ENCODE measurements around the gene FREM1. TPM values are rescaled to one million over a fixed set of nuclear protein-coding genes. Genes with fewer than 3 reads are reported as not detected.

Gene FREM1
- 57.5 and 57.7 TPM in 2 replicates for total RNA-seq
- long read RNA-seq, partial matches to known transcripts = 19 of 51 reads
- long read RNA-seq, other reads (novel, unspliced or antisense) = 32 of 51 reads

GRCh38 chr9:14909961-14910805 is at the start of gene FREM1:
TSS of gene FREM1 (minus strand) at chr9:14910428. CDS start at chr9:14868977, 41,451 bp downstream.
- peak; percentile 40 for DNase-seq (ENCODE audit: low read depth, low spot score)
- Mint-ChIP-seq H3K27me3 (ENCODE audit: low read depth) (no peaks in the 10 kb centered on the region), H3K36me3 (ENCODE audit: low read depth) (no peaks in the 10 kb centered on the region), H3K4me1 (peaks cover 29% of the 10 kb centered on the region), H3K4me3 (no peak within 1 kb of the TSS), H3K9me3 (no peaks in the 10 kb centered on the region), H3K27ac (ENCODE audit: unreplicated experiment) (no peak within 1 kb of the TSS)
- TF ChIP-seq CTCF (conservative IDR thresholded peaks at IDR 0.05) = no peak

GRCh38 chr9:14958989-14959388 is 48.8 kb upstream of the FREM1 start:
- Mint-ChIP-seq H3K36me3 (ENCODE audit: low read depth) (peaks cover 10% of the 10 kb centered on the region), H3K4me1 (peaks cover 26% of the 10 kb centered on the region)
- no peak for TF ChIP-seq CTCF (conservative IDR thresholded peaks at IDR 0.05)

GRCh38 chr9:14957109-14957508 is 46.9 kb upstream of the FREM1 start:
- TF ChIP-seq CTCF (conservative IDR thresholded peaks at IDR 0.05) = no peak
- Mint-ChIP-seq H3K9me3 (peaks cover 17% of the 10 kb centered on the region), H3K4me3 (no peak overlapping the region), H3K36me3 (ENCODE audit: low read depth) (peaks cover 26% of the 10 kb centered on the region), H3K27me3 (ENCODE audit: low read depth) (no peaks in the 10 kb centered on the region), H3K4me1 (peaks cover 17% of the 10 kb centered on the region), H3K27ac (ENCODE audit: unreplicated experiment) (no peak overlapping the region)
- DNase-seq (ENCODE audit: low read depth, low spot score) = no peak

More at GRCh38 chr9:14958989-14959388, 48.8 kb upstream of the FREM1 start:
- no peaks in the 10 kb centered on the region for H3K27me3 Mint-ChIP-seq (ENCODE audit: low read depth)
- no peak overlapping the region for H3K4me3 Mint-ChIP-seq
- H3K27ac Mint-ChIP-seq (ENCODE audit: unreplicated experiment) = no peak overlapping the region
- no peak for DNase-seq (ENCODE audit: low read depth, low spot score)
- H3K9me3 Mint-ChIP-seq = peaks cover 3% of the 10 kb centered on the region

- no peak overlapping the region for H3K27ac Mint-ChIP-seq (ENCODE audit: unreplicated experiment)
- no peaks in the 10 kb centered on the region for H3K27me3 Mint-ChIP-seq (ENCODE audit: low read depth)
- H3K4me1 Mint-ChIP-seq = peaks cover 8% of the 10 kb centered on the region
- no peak overlapping the region for H3K4me3 Mint-ChIP-seq
- H3K36me3 Mint-ChIP-seq (ENCODE audit: low read depth) = peaks cover 30% of the 10 kb centered on the region
- DNase-seq (ENCODE audit: low read depth, low spot score) = no peak
- H3K9me3 Mint-ChIP-seq = peaks cover 20% of the 10 kb centered on the region
- no peak for TF ChIP-seq CTCF (conservative IDR thresholded peaks at IDR 0.05)
Measured at GRCh38 chr9:14956208-14956607, 46.0 kb upstream of the FREM1 start.

- Mint-ChIP-seq H3K27ac (ENCODE audit: unreplicated experiment) (no peak overlapping the region), H3K9me3 (peaks cover 7% of the 10 kb centered on the region), H3K4me1 (no peaks in the 10 kb centered on the region), H3K27me3 (ENCODE audit: low read depth) (no peaks in the 10 kb centered on the region), H3K36me3 (ENCODE audit: low read depth) (peaks cover 6% of the 10 kb centered on the region), H3K4me3 (no peak overlapping the region)
- no peak for TF ChIP-seq CTCF (conservative IDR thresholded peaks at IDR 0.05)
- no peak for DNase-seq (ENCODE audit: low read depth, low spot score)
Measured at GRCh38 chr9:14945351-14945750, 35.1 kb upstream of the FREM1 start.

Measured in neural crest cell (in vitro differentiated cells).